AG09309 (cell line): ENCODE results near the gene DLGAP1.

Source experiments
- DNase-seq: peaks from one replicate; pipeline ENCODE4 v3.0.0-alpha.2; 2010; ENCODE audit warnings: low read depth
- H3K4me3 ChIP-seq: 2 replicates; pipeline ENCODE4 v1.5.1; 2011; ENCODE audit warnings: mild to moderate bottlenecking, low read depth, low read length, moderate library complexity; ENCODE audit not compliant: control insufficient read depth
- TF ChIP-seq, protein P1 (sequence below): IDR thresholded peaks from 2 replicates; pipeline ENCODE4 v1.5.1; 2011; ENCODE audit warnings: mild to moderate bottlenecking, low read depth, low read length, inconsistent platforms; ENCODE audit not compliant: insufficient read depth, control insufficient read depth; ENCODE audit errors: missing control alignments

DLGAP1 gene

DNA sequence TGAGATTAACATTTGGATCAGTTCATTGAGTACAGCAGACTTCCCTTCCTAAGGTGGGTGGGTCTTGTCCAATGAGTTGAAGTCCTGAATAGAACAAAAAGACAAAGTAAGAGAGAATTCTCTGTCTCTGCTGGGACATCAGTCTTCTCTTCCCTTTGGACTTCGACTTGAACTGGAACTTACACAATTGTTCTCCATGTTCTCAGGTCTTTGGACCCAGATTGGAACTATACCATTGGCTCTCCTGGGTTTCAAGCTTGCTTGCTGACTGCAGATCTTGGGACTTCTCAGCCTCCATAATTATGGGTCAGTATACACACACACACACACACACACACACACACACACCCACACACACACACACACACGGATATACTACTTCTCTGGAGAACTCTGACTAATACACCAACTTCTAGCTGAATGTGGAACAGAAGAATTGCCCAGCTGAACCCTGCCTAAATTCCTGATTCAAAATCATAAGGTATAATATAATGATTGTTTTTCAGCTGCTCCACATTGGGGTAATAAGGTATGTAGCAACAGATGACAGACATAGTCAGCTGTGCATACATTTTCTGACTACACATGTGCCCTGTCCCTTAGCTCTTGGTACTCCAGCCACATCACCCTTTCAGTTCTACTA lies 791.1 kb downstream of the DLGAP1 start:
- TF ChIP-seq, protein P1, sequence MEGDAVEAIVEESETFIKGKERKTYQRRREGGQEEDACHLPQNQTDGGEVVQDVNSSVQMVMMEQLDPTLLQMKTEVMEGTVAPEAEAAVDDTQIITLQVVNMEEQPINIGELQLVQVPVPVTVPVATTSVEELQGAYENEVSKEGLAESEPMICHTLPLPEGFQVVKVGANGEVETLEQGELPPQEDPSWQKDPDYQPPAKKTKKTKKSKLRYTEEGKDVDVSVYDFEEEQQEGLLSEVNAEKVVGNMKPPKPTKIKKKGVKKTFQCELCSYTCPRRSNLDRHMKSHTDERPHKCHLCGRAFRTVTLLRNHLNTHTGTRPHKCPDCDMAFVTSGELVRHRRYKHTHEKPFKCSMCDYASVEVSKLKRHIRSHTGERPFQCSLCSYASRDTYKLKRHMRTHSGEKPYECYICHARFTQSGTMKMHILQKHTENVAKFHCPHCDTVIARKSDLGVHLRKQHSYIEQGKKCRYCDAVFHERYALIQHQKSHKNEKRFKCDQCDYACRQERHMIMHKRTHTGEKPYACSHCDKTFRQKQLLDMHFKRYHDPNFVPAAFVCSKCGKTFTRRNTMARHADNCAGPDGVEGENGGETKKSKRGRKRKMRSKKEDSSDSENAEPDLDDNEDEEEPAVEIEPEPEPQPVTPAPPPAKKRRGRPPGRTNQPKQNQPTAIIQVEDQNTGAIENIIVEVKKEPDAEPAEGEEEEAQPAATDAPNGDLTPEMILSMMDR = no peak
- no peak overlapping the region for H3K4me3 ChIP-seq

DNA sequence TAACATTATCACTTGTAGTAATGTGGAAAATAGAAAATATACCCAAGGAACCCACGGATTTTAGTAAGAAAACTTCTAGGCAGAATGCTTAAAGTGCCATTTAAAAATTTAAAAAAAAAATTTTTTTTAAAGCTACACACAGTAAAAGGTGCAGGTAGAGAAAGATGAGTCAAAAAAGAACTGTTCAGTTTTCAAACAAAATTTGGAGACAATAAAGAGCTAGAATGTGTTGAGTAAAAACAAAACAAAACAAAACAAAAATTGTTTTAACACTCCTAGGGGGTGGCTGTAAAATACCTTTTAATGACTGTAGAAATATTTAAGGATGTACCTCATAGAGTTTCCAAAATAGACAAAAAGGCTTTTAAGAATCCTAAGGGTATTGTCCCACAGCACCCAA lies 793.1 kb downstream of the DLGAP1 start:
- H3K4me3 ChIP-seq = no peak overlapping the region
- TF ChIP-seq, protein P1 = no peak
- no peak for DNase-seq

More for the DNA sequence above, 791.1 kb downstream of the DLGAP1 start:
- no peak for DNase-seq

DNA sequence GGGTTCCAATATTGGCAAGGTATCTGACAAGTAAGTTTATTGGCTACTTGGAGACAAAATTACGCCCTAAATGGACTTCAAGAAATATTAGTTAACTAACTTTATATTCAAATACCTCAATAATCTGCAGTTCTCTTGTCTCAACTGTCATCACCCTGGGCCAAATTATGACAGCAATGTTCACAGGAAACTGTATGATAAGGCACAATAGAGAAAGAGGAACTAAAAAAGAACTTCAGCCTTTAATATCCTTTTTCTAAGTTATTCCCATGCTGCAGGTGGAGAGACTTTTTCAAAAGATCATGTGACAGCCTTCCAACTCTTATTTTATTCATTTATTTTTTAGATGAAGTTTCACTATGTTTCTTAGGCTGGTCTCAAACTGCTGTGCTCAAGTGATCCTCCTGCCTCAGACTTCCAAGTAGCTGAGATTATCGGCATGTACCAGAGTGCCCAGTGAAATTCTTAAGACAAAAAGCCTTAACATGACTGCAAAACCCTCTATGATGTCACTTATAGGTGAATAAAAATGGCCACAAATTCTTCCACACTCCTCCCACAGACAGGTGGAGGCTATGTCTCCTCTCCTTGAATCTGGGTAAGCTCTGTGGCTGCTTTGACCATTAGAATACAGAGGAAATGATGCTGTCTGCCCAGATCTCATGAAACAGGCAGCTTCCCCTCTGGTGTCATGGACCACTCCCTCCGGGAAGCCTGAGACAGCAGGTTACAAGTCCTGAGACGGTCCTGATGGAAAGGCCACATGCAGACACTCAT lies 794.2 kb downstream of the DLGAP1 start:
- no peak for DNase-seq
- TF ChIP-seq, protein P1 = no peak
- H3K4me3 ChIP-seq = no peak overlapping the region

DNA sequence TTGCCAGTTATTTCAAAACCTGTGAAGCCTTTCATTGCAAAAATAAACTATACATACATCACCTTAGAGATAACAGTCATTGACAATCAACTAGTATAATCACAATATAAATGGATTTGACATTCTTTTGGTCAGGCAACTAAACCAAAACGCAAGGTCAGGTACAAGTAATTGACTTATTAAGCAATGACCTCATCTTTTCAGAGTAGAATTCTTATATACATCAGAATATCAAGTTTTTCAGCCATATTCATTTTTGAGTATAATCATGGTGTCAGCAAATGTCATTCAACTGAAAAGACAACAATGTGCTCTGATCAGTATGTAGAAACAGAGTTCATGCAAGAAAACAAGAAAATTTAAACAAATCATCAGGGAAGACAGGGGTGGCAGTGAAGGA lies 796.6 kb downstream of the DLGAP1 start:
- H3K4me3 ChIP-seq = no peak overlapping the region
- TF ChIP-seq, protein P1 = no peak
- DNase-seq = no peak

DNA sequence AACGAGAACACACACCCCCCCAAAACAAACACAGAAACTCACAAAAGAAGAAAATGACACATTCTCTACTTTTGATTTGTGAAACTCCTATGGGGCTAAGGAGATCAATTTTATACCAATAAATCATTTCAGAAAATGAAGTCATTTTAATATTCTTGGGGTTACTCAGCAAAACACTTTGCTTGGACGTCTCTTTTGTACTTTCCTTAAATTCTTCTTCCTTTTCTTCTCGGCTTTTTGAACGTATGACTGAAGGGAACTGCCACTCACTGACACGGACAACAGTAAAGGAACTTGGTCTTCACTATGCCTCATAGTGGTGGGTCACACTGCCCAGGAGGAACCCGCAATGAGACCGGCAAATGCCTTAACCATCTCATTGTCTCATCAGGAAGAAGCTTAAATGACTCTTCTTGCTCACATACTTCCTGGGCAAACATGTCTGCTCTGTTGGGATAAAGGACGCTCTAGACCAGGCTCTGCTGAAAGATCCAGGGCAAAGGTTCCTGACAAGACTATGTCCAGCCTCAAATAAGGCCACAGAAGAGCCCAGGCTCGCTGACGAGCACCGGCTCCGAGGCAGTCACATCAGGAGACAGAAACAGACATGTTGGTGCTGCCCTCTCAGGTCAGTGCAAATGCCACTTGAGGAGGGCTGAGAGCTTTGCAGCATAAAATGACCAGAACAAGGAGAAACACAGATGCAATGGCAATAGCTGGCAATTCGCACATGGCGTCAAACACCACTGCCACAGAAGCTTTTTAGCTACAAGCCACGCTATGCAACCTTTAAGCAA lies 799.7 kb downstream of the DLGAP1 start:
- TF ChIP-seq, protein P1 = no peak
- no peak for DNase-seq
- no peak overlapping the region for H3K4me3 ChIP-seq

DNA sequence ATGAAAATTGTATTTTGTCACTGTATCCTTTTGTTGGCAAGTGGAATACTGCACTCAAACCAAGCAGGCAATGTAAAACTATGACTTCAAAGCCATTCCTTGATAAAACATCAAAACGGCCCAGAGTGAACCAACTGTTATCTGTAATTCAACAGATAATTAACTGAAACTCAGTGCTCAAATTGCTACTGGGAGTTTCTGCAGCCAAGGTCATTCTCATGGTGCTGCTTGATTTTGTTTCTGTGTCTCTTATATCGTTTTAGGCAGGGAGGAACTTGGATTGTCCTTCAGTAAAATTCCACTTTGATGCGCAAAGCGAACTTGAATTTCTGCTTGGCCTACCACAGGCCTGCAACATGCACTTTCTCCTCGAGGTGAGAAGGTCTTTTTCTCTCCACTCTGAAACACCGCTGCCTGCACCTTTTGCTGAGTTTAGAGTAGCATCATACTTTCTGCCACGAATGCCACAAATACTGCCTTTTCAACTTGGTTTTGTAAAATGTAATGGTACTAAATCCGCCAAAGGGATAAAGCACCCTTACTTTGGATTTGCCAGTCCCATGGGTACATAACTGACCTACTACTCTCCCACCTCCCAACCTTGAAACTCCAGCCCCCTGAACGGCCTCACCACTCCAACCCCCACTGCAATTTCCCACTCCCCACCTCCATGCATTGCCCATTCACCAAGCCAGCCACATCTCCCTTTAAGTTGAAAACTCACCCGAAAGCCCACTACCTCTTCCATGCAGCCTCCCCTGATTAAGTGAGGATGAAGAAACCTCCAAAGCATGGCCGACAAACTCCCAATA lies 800.5 kb downstream of the DLGAP1 start:
- TF ChIP-seq, protein P1 = no peak
- DNase-seq = no peak
- H3K4me3 ChIP-seq = no peak overlapping the region
